GM23338 (cell line): ENCODE measurements around the gene STRN3. TPM values are rescaled to one million over a fixed set of nuclear protein-coding genes. Genes with fewer than 3 reads are reported as not detected.

Experiments used
- ATAC-seq: fragments of 200-7000 bp; cut with Tn5 transposase; 3 replicates; pipeline ENCODE4 v1.9.1; 2020
- DNase-seq: peaks from one replicate; pipeline ENCODE4 v3.0.0-alpha.2; 2015; ENCODE audit warnings: low spot score
- H2AFZ ChIP-seq: fragments of 200-600 bp; sonication (generic); 2 replicates; pipeline ENCODE4 v1.8.0; 2016; ENCODE audit warnings: antibody characterized with exemption, mild to moderate bottlenecking, moderate library complexity
- H3F3A ChIP-seq: fragments of 200-600 bp; sonication (generic); replicated peaks from 2 replicates; pipeline ENCODE4 v1.8.0; 2017; ENCODE audit warnings: antibody characterized with exemption, mixed run types, low read depth
- H3K27ac ChIP-seq: fragments of 200-600 bp; sonication (generic); 2 replicates; pipeline ENCODE4 v1.6.1; 2016; ENCODE audit warnings: low read depth
- H3K27me3 ChIP-seq: fragments of 200-600 bp; sonication (generic); 2 replicates; pipeline ENCODE4 v1.8.0; 2016; ENCODE audit warnings: mild to moderate bottlenecking, mixed run types, moderate library complexity; ENCODE audit not compliant: insufficient read depth
- H3K36me3 ChIP-seq: fragments of 200-600 bp; sonication (generic); 2 replicates; pipeline ENCODE4 v1.8.0; 2016; ENCODE audit warnings: mild to moderate bottlenecking; ENCODE audit not compliant: insufficient read depth
- H3K4me1 ChIP-seq: fragments of 200-600 bp; sonication (generic); 2 replicates; pipeline ENCODE4 v1.8.0; 2016; ENCODE audit warnings: mild to moderate bottlenecking, moderate library complexity; ENCODE audit not compliant: insufficient read depth
- H3K4me2 ChIP-seq: fragments of 200-600 bp; sonication (generic); 2 replicates; pipeline ENCODE4 v1.7.1; 2017; ENCODE audit warnings: mixed run types
- H3K4me3 ChIP-seq: fragments of 200-600 bp; sonication (generic); 2 replicates; pipeline ENCODE4 v1.6.1; 2016; ENCODE audit warnings: mixed run types
- H3K79me2 ChIP-seq: fragments of 200-600 bp; sonication (generic); replicated peaks from 2 replicates; pipeline ENCODE4 v1.8.0; 2017; ENCODE audit warnings: mild to moderate bottlenecking; ENCODE audit not compliant: insufficient read depth
- H3K9me2 ChIP-seq: fragments of 200-600 bp; sonication (generic); 2 replicates; pipeline ENCODE4 v1.8.0; 2017; ENCODE audit not compliant: insufficient read depth
- H4K20me1 ChIP-seq: fragments of 200-600 bp; sonication (generic); replicated peaks from 2 replicates; pipeline ENCODE4 v1.8.0; 2017; ENCODE audit warnings: mild to moderate bottlenecking; ENCODE audit not compliant: insufficient read depth
- H3K27ac Mint-ChIP-seq: 2 replicates; pipeline ENCODE4 v1.8.0; 2020; ENCODE audit warnings: inconsistent platforms, mild to moderate bottlenecking, moderate library complexity, mixed read lengths
- H3K27me3 Mint-ChIP-seq: 3 replicates; pipeline ENCODE4 v1.8.0; 2022; ENCODE audit warnings: low read depth, mild to moderate bottlenecking, moderate library complexity, mixed read lengths, inconsistent platforms; ENCODE audit not compliant: insufficient read depth, poor library complexity
- H3K36me3 Mint-ChIP-seq: 3 replicates; pipeline ENCODE4 v1.8.0; 2021; ENCODE audit warnings: low read depth, mild to moderate bottlenecking, inconsistent platforms, moderate library complexity, mixed read lengths
- H3K4me1 Mint-ChIP-seq: 3 replicates; pipeline ENCODE4 v1.8.0; 2020; ENCODE audit warnings: mild to moderate bottlenecking, inconsistent platforms, mixed read lengths
- H3K4me3 Mint-ChIP-seq: 3 replicates; pipeline ENCODE4 v1.8.0; 2021; ENCODE audit warnings: moderate library complexity, mild to moderate bottlenecking, inconsistent platforms, mixed read lengths
- H3K9me3 Mint-ChIP-seq: 3 replicates; pipeline ENCODE4 v1.8.0; 2020; ENCODE audit warnings: moderate library complexity, mild to moderate bottlenecking, inconsistent platforms, mixed read lengths
- CREB1 ChIP-seq: fragments of 250-450 bp; sonication (Bioruptor Pico); IDR thresholded peaks from 2 replicates; pipeline ENCODE4 v1.5.0; 2020; ENCODE audit warnings: low read depth, mild to moderate bottlenecking, moderate library complexity
- JUNB ChIP-seq: IDR thresholded peaks from one replicate; pipeline ENCODE4 v1.6.1; 2016; ENCODE audit warnings: antibody characterized with exemption; ENCODE audit not compliant: unreplicated experiment
- NANOG ChIP-seq: IDR thresholded peaks from 2 replicates; pipeline ENCODE4 v1.6.1; 2016; ENCODE audit warnings: antibody characterized with exemption, borderline replicate concordance
- STAT1 ChIP-seq: IDR thresholded peaks from one replicate; pipeline ENCODE4 v1.6.1; 2016; ENCODE audit warnings: antibody characterized with exemption; ENCODE audit not compliant: unreplicated experiment
- ZNF114 ChIP-seq: fragments of 250-450 bp; sonication (Bioruptor Pico); IDR thresholded peaks from 2 replicates; pipeline ENCODE4 v1.5.0; 2020; ENCODE audit warnings: mild to moderate bottlenecking, moderate library complexity
- ZNF331 ChIP-seq: fragments of 250-450 bp; sonication (Bioruptor Pico); IDR thresholded peaks from 2 replicates; pipeline ENCODE4 v1.5.0; 2020; ENCODE audit warnings: low read depth, mild to moderate bottlenecking, moderate library complexity
- polyA plus RNA-seq: library from polyadenylated mRNA; unstranded; fragments of >200 nt; fragmentation: Nextera tagmentation; extraction: Ambion mirVana; gene quantifications from 2 replicates; pipeline ENCODE4 v1.2.1, GENCODE V29; 2016
- total RNA-seq: library from RNA; depleted of rRNA; stranded (reverse); fragments of >200 nt; shearing (Covaris generic); gene quantifications from 2 replicates; pipeline ENCODE4 v1.2.3, GENCODE V29; 2014
- TF ChIP-seq, protein P1 (sequence below): fragments of 250-450 bp; sonication (Bioruptor Pico); IDR thresholded peaks from 2 replicates; pipeline ENCODE4 v1.5.0; 2020; ENCODE audit warnings: mild to moderate bottlenecking, moderate library complexity
- TF ChIP-seq, protein P2 (sequence below): IDR thresholded peaks from one replicate; pipeline ENCODE4 v1.6.1; 2018; ENCODE audit warnings: antibody characterized with exemption; ENCODE audit not compliant: unreplicated experiment

STRN3 gene
- total and polyA plus RNA-seq, 2 experiments from 2014 or later: 35.0 to 40.6 TPM

DNA sequence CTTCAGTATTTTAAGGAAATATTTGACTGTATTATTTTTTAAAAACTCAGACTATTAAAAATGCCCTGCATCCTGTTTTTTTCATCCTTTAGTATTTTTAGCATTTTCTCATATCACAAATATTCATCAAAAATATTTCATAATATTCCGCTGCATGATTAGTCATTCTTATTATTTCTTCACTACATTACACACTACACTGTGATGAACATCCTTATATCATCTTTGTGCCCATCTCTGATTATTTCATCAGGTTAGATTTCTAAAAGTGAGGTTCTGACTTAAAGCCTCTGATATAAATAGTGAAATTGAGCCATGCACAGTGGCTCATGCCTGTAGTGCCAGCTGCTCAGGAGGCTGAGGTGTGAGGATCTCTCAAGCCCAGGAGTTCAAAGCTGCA, 143.7 kb downstream of the STRN3 start:
- Histone ChIP-seq H3K27ac (no peak overlapping the region), H3K79me2 (no peaks in the 10 kb centered on the region), H4K20me1 (no peaks in the 10 kb centered on the region), H3K27me3 (no peaks in the 10 kb centered on the region), H3K4me1 (no peaks in the 10 kb centered on the region), H3K4me3 (no peak overlapping the region), H3K9me2 (no peaks in the 10 kb centered on the region), H3F3A (no peaks in the 10 kb centered on the region), H2AFZ (no peak overlapping the region), H3K36me3 (no peaks in the 10 kb centered on the region; the same call in 1 of the 2 replicates), H3K4me2 (no peak overlapping the region)
- no peak for DNase-seq
- Mint-ChIP-seq H3K4me1 (no peaks in the 10 kb centered on the region; the same call in 2 of the 3 replicates), H3K4me3 (no peak overlapping the region), H3K27ac (no peak overlapping the region), H3K27me3 (no peaks in the 10 kb centered on the region), H3K36me3 (peaks cover 4% of the 10 kb centered on the region; the same call in 1 of the 3 replicates), H3K9me3 (no peaks in the 10 kb centered on the region)
- TF ChIP-seq JUNB: no peak
- TF ChIP-seq, protein P1, sequence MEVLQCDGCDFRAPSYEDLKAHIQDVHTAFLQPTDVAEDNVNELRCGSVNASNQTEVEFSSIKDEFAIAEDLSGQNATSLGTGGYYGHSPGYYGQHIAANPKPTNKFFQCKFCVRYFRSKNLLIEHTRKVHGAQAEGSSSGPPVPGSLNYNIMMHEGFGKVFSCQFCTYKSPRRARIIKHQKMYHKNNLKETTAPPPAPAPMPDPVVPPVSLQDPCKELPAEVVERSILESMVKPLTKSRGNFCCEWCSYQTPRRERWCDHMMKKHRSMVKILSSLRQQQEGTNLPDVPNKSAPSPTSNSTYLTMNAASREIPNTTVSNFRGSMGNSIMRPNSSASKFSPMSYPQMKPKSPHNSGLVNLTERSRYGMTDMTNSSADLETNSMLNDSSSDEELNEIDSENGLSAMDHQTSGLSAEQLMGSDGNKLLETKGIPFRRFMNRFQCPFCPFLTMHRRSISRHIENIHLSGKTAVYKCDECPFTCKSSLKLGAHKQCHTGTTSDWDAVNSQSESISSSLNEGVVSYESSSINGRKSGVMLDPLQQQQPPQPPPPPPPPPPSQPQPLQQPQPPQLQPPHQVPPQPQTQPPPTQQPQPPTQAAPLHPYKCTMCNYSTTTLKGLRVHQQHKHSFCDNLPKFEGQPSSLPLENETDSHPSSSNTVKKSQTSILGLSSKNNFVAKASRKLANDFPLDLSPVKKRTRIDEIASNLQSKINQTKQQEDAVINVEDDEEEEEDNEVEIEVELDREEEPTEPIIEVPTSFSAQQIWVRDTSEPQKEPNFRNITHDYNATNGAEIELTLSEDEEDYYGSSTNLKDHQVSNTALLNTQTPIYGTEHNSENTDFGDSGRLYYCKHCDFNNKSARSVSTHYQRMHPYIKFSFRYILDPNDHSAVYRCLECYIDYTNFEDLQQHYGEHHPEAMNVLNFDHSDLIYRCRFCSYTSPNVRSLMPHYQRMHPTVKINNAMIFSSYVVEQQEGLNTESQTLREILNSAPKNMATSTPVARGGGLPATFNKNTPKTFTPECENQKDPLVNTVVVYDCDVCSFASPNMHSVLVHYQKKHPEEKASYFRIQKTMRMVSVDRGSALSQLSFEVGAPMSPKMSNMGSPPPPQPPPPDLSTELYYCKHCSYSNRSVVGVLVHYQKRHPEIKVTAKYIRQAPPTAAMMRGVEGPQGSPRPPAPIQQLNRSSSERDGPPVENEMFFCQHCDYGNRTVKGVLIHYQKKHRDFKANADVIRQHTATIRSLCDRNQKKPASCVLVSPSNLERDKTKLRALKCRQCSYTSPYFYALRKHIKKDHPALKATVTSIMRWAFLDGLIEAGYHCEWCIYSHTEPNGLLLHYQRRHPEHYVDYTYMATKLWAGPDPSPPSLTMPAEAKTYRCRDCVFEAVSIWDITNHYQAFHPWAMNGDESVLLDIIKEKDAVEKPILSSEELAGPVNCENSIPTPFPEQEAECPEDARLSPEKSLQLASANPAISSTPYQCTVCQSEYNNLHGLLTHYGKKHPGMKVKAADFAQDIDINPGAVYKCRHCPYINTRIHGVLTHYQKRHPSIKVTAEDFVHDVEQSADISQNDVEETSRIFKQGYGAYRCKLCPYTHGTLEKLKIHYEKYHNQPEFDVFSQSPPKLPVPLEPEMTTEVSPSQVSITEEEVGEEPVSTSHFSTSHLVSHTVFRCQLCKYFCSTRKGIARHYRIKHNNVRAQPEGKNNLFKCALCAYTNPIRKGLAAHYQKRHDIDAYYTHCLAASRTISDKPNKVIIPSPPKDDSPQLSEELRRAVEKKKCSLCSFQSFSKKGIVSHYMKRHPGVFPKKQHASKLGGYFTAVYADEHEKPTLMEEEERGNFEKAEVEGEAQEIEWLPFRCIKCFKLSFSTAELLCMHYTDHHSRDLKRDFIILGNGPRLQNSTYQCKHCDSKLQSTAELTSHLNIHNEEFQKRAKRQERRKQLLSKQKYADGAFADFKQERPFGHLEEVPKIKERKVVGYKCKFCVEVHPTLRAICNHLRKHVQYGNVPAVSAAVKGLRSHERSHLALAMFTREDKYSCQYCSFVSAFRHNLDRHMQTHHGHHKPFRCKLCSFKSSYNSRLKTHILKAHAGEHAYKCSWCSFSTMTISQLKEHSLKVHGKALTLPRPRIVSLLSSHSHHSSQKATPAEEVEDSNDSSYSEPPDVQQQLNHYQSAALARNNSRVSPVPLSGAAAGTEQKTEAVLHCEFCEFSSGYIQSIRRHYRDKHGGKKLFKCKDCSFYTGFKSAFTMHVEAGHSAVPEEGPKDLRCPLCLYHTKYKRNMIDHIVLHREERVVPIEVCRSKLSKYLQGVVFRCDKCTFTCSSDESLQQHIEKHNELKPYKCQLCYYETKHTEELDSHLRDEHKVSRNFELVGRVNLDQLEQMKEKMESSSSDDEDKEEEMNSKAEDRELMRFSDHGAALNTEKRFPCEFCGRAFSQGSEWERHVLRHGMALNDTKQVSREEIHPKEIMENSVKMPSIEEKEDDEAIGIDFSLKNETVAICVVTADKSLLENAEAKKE (CRISPR knock-in tag): no peak
- no peak for TF ChIP-seq CREB1 (CRISPR knock-in tag)
- TF ChIP-seq NANOG: no peak
- TF ChIP-seq, protein P2, sequence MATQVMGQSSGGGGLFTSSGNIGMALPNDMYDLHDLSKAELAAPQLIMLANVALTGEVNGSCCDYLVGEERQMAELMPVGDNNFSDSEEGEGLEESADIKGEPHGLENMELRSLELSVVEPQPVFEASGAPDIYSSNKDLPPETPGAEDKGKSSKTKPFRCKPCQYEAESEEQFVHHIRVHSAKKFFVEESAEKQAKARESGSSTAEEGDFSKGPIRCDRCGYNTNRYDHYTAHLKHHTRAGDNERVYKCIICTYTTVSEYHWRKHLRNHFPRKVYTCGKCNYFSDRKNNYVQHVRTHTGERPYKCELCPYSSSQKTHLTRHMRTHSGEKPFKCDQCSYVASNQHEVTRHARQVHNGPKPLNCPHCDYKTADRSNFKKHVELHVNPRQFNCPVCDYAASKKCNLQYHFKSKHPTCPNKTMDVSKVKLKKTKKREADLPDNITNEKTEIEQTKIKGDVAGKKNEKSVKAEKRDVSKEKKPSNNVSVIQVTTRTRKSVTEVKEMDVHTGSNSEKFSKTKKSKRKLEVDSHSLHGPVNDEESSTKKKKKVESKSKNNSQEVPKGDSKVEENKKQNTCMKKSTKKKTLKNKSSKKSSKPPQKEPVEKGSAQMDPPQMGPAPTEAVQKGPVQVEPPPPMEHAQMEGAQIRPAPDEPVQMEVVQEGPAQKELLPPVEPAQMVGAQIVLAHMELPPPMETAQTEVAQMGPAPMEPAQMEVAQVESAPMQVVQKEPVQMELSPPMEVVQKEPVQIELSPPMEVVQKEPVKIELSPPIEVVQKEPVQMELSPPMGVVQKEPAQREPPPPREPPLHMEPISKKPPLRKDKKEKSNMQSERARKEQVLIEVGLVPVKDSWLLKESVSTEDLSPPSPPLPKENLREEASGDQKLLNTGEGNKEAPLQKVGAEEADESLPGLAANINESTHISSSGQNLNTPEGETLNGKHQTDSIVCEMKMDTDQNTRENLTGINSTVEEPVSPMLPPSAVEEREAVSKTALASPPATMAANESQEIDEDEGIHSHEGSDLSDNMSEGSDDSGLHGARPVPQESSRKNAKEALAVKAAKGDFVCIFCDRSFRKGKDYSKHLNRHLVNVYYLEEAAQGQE: no peak
- TF ChIP-seq STAT1: no peak
- TF ChIP-seq ZNF114 (CRISPR knock-in tag): no peak
- no peak for TF ChIP-seq ZNF331 (CRISPR knock-in tag)
- no peak for ATAC-seq
